Upper lobe of left lung (tissue), 6 donors: ENCODE measurements around the gene RNF114. TPM values are rescaled to one million over a fixed set of nuclear protein-coding genes. Genes with fewer than 3 reads are reported as not detected.
"Not testable (repeated sequence)": the region's sequence is repeated elsewhere in the genome, so short reads cannot be mapped to it uniquely, and the experiment has no call there.

Experiments
- ATAC-seq, 2 donors: fragments of 200-7000 bp; cut with Tn5 transposase; one replicate each; pipeline ENCODE4 v1.9.1; 2022; ENCODE audit warnings: mild to moderate bottlenecking in 2 of 2, moderate library complexity in 2 of 2; ENCODE audit not compliant: low FRiP score in 2 of 2
- DNase-seq, 2 donors: peaks; one replicate each; pipeline ENCODE4 v3.0.0-alpha.2; 2019 to 2020
- H3K27ac ChIP-seq, 4 donors: fragments of 200-600 bp; sonication (generic); one replicate each; pipeline ENCODE4 v1.5.1; 2016 to 2019
- H3K27me3 ChIP-seq, 4 donors: fragments of 200-600 bp; sonication (generic); one replicate each; pipeline ENCODE4 v1.5.1; 2017 to 2019
- H3K36me3 ChIP-seq, 4 donors: fragments of 200-600 bp; sonication (generic); one replicate each; pipeline ENCODE4 v1.5.1; 2016 to 2019
- H3K4me1 ChIP-seq, 4 donors: fragments of 200-600 bp; sonication (generic); one replicate each; pipeline ENCODE4 v1.5.1; 2018 to 2019
- H3K4me3 ChIP-seq, 4 donors: fragments of 200-600 bp; sonication (generic); one replicate each; pipeline ENCODE4 v1.5.1; 2017 to 2019; ENCODE audit warnings: mild to moderate bottlenecking in 2 of 4, moderate library complexity in 1 of 4
- H3K9me3 ChIP-seq, 4 donors: fragments of 200-600 bp; sonication (generic); one replicate each; pipeline ENCODE4 v1.5.1; 2018 to 2019
- CTCF ChIP-seq, 6 experiments: fragments of 450-650 bp in 4 of 6; fragments of 200-600 bp in 2 of 6; sonication (generic) in 2 of 6; IDR thresholded peaks; one replicate each; pipeline ENCODE4 v1.5.1; 2016 to 2019; ENCODE audit warnings: antibody characterized with exemption in 6 of 6
- EP300 ChIP-seq, 4 donors: sonication (generic); formaldehyde crosslinking; IDR thresholded peaks; one replicate each; pipeline ENCODE4 v1.5.1; 2017; ENCODE audit warnings: antibody characterized with exemption in 4 of 4, control low read depth in 2 of 4
- POLR2A ChIP-seq, 4 donors: fragments of 450-650 bp; IDR thresholded peaks; one replicate each; pipeline ENCODE4 v1.5.1; 2016 to 2017; ENCODE audit warnings: antibody characterized with exemption in 4 of 4, mild to moderate bottlenecking in 2 of 4
- POLR2AphosphoS5 ChIP-seq, 2 donors: sonication (generic); formaldehyde crosslinking; IDR thresholded peaks; one replicate each; pipeline ENCODE4 v1.5.1; 2017; ENCODE audit warnings: antibody characterized with exemption in 2 of 2
- WGBS, 2 donors: methylation state at CpG; one replicate each; pipeline ENCODE4 v1.1.5; 2017 to 2018; 5-methylcytosine and 5-hydroxymethylcytosine counted together
- total RNA-seq, 6 donors: library from RNA; depleted of rRNA in 4 of 6; stranded (reverse); fragments of >200 nt in 4 of 6; gene quantifications; one replicate each; pipeline versions ENCODE4 v1.1.0 to v1.2.1, GENCODE V29; 2016 to 2021
- donor health status: DM: no; HTN: no; CAD: no; lungs with moderate emphysema.
- donor health status: DM: no; HTN: yes; CAD: no; lungs with severe emphysema.

RNF114 gene
- total RNA-seq, 6 donors from 2014 or later, result 72.4 to 248 (median 173) TPM

GRCh38 chr20:49995586-49995985 is 59.4 kb downstream of the RNF114 start:
- H3K4me1 ChIP-seq, result peaks cover under 1 to 5% (median 3%) of the 10 kb centered on the region in 4 donors
- DNase-seq (no peak), ATAC-seq (no peak)
- no peaks in the 10 kb centered on the region for H3K9me3 ChIP-seq
- H3K36me3 ChIP-seq, result no peaks in the 10 kb centered on the region
- no peak overlapping the region for H3K4me3 ChIP-seq
- no peak overlapping the region for H3K27ac ChIP-seq
- TF ChIP-seq POLR2AphosphoS5 (IDR thresholded peaks at IDR 0.05) (no peak), CTCF (IDR thresholded peaks at IDR 0.05) (no peak), EP300 (IDR thresholded peaks at IDR 0.05) (no peak), POLR2A (IDR thresholded peaks at IDR 0.05) (no peak)
- 89 to 94% methylated on average over 3 of the region's 3 CpGs for WGBS, 2 donors
- H3K27me3 ChIP-seq, result no peaks in the 10 kb centered on the region

- not testable (repeated sequence) for H3K27me3 ChIP-seq, ATAC-seq, H3K4me3 ChIP-seq, H3K36me3 ChIP-seq, H3K27ac ChIP-seq, H3K9me3 ChIP-seq, DNase-seq
- H3K4me1 ChIP-seq, result peaks cover 0 to 17% (median 5%) of the 10 kb centered on the region in 4 donors
- WGBS, 2 donors, result 90 to 93% methylated on average over 15 of the region's 15 CpGs
Observed at GRCh38 chr20:49998478-49999188, 62.4 kb downstream of the RNF114 start.

GRCh38 chr20:49999329-49999728 is 63.1 kb downstream of the RNF114 start:
- no peak overlapping the region for H3K27ac ChIP-seq
- no peaks in the 10 kb centered on the region for H3K27me3 ChIP-seq
- peaks cover 0 to 18% (median 5%) of the 10 kb centered on the region in 4 donors for H3K4me1 ChIP-seq
- WGBS, 2 donors, result 62 to 74% methylated on average over 7 of the region's 7 CpGs
- no peak overlapping the region for H3K4me3 ChIP-seq
- H3K9me3 ChIP-seq, result no peaks in the 10 kb centered on the region
- ATAC-seq (no peak), DNase-seq (no peak)
- TF ChIP-seq EP300 (IDR thresholded peaks at IDR 0.05) (no peak), POLR2A (IDR thresholded peaks at IDR 0.05) (no peak), CTCF (IDR thresholded peaks at IDR 0.05) (no peak), POLR2AphosphoS5 (IDR thresholded peaks at IDR 0.05) (no peak)
- H3K36me3 ChIP-seq, result no peaks in the 10 kb centered on the region

- H3K4me1 ChIP-seq, result peaks cover 0 to 24% (median 8%) of the 10 kb centered on the region in 4 donors
- not testable (repeated sequence) for H3K9me3 ChIP-seq, H3K27me3 ChIP-seq, H3K36me3 ChIP-seq, DNase-seq, H3K27ac ChIP-seq, H3K4me3 ChIP-seq, ATAC-seq
- WGBS, 2 donors, result 69 to 74% methylated on average over 14 of the region's 14 CpGs
Observed at GRCh38 chr20:50000548-50001222, 64.5 kb downstream of the RNF114 start.

- DNase-seq, result no peak
- TF ChIP-seq POLR2AphosphoS5 (IDR thresholded peaks at IDR 0.05) (no peak), EP300 (IDR thresholded peaks at IDR 0.05) (no peak), CTCF (IDR thresholded peaks at IDR 0.05) (no peak), POLR2A (IDR thresholded peaks at IDR 0.05) (no peak)
- no peak overlapping the region for H3K27ac ChIP-seq
- ATAC-seq, result no peak
- H3K27me3 ChIP-seq, result no peaks in the 10 kb centered on the region
- H3K4me1 ChIP-seq, result peaks cover 0 to 28% (median 10%) of the 10 kb centered on the region in 4 donors
- no peaks in the 10 kb centered on the region for H3K9me3 ChIP-seq
- H3K36me3 ChIP-seq, result no peaks in the 10 kb centered on the region
- 77 to 85% methylated on average over 9 of the region's 9 CpGs for WGBS, 2 donors
- H3K4me3 ChIP-seq, result no peak overlapping the region
Observed at GRCh38 chr20:50001784-50002311, 65.7 kb downstream of the RNF114 start.
